ENCODE results near the gene RNF19B. TPM values are rescaled to one million over a fixed set of nuclear protein-coding genes. Genes with fewer than 3 reads are reported as not detected.

RNF19B gene
- total RNA-seq, 1 donor from 2014 or later: 138 TPM

GRCh38 chr1:32902535-32902920 is 62.1 kb downstream of the RNF19B start:
- intact Hi-C loops (cut with micrococcal nuclease): no loop called here

DNA sequence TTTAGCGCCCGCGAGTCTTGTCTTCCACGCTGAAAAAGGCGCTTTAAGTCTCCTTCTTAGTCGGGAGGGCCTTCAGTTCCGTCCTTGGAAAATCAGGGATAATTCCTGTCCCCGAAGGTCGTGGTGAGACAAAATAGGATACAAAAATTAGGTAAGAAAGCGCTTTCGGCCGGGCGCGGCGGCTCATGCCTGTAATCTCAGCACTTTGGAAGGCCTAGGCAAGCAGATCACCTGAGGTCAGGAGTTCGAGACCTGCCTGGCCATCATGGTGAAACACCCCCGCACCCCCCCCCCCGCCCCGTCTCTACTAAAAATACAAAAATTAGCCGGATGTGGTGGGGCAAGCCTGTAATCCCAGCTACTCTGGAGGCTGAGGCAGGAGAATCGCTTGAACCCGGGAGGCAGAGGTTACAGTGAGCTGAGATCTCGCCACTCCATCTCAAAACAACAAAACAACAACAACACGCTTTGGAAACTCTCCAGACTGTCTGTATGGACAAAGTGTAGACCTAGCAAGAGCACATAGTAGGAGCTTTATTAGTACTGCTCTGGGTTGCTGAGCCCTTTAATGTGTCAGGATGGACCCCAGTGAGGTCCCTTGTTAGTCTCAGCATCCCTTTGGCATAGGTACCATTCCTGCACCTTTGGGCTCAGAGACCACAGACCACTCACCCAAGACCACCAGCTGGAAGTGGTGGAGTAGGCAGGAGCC is 62.6 kb downstream of the RNF19B start:
- intact Hi-C loops (cut with micrococcal nuclease): no loop called here

DNA sequence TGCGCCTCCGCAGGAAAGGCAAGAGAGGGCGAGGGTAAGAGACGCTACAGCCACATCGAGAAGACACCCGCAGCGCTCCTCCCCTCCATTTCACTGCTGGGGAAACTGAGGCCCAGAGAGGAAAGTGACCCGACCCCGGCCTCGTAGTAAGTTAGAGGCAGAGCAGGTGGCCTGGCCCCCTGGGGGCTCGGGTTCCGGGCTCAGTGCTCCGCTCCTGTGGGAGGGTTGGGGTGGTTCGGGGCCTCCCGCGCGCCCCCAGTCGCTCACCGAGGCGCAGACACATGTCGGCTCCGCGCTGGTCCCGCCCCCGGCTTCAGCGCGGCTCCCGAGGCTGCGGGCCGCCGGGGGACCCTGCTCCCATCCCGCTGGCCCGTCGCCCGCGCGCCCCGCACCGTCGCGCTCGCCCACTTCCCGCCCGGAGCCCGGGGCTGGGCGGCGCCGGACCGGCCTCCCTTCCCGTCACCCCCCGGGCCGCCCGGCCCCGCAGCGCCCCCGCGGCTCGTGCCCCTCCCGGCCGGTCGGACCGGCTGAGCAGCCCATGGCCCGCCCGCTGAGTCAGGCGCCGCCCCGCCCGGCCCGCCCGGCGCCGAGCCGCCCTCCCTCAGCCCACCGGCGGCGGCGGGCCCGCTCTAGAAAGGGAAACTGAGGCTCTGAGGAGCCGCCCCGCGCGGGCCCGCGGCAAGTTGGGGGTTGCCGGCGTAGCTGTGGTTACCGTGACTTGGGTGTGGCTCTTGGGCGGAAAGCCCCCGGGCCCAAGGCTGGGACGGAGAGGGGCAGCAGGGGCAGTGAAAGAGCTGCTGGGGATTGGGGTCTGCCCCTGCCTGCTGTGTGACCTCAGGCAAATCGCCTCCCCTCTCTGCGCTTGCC is 63.4 kb downstream of the RNF19B start, which contains the start of gene TMEM54:
Gene TMEM54 (minus strand): TSS at position 434 of the 867 bp plus-strand sequence. CDS start 151 bp downstream, at position 283.
- intact Hi-C loops (cut with micrococcal nuclease): no loop called here

DNA sequence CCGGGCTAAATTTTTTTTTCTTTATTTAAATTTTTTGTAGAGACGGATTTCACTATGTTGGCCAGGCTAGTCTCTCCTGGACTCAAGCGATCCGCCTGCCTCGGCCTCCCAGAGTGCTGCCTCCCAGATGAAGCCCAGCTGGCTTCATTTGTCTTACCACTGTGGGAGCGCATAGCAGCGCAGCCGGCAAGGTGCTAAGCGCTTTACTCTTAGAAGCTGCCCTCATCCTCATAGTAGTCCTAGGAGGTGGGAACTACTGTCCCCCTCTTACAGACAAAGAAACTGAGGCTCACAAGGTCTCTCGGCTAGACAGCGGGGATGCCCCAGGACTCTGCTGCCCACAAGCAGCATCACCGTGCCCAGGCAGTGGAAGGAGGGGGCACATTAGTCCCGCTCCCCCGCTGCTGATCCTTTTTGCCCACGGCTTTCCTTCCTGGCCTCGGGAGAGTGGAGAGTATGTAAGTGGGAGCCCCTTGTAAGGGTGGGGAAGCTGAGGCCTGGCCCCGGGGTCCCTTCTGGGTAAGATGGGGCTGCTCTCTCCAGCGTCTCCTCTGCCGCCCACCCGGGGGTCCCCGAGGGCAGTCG is 64.1 kb downstream of the RNF19B start:
- intact Hi-C loops (cut with micrococcal nuclease): no loop called here

DNA sequence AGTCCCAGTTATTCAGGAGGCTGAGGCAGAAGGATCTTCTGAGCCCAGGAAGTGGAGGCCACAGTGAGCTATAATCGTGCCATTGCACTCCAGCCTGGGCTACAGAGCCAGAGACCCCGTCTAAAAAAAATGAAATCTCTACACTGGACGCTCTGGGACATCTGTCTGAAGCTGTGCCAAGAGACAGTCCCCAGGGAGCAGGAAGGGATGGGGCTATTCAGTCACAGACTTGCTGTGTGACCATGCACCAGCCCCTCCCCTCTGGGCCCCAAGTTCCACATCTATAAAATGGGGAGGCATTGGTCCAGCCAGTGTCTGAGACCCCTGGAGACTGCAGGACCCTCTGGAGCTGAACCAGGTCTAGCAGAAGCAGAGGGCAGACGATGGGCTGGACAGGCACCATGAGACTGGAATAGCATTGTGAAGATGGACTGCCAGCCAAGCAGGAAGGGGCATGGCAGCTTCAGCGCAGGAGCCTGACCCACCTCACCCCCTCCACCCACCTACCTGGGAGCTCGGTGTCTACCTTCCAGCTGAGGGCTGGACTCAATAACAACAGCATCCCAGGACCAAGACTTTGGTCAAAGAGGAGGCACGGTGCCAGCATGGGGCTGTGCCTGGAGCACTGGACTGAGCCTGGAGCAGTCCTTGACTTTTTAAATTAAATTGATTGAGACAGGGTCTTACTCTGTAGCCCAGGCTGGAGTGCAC is 64.9 kb downstream of the RNF19B start:
- intact Hi-C loops (cut with micrococcal nuclease): no loop called here

DNA sequence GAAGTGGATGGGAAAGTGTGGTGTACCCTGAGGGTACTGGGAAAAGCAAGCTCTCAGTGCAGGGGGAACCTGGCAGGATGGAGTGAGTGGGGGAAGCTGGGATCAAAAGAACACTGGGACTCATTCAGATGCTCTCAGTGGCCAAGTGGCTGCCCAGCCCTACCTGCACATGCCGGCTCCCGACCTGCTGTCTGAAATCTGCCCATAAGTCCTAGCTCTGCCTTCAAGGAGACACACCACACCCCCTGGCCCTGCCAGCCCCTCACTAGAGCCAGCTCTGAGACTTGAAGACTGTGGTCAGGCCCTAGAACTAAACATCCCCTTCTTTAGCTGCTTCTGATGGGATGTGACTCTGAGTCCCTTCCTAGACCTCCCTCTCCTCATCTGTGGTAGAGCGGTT is 65.7 kb downstream of the RNF19B start:
- intact Hi-C loops (cut with micrococcal nuclease): no loop called here

GRCh38 chr1:32898056-32898455 is 66.6 kb downstream of the RNF19B start:
- intact Hi-C loops (cut with micrococcal nuclease): no loop called here

DNA sequence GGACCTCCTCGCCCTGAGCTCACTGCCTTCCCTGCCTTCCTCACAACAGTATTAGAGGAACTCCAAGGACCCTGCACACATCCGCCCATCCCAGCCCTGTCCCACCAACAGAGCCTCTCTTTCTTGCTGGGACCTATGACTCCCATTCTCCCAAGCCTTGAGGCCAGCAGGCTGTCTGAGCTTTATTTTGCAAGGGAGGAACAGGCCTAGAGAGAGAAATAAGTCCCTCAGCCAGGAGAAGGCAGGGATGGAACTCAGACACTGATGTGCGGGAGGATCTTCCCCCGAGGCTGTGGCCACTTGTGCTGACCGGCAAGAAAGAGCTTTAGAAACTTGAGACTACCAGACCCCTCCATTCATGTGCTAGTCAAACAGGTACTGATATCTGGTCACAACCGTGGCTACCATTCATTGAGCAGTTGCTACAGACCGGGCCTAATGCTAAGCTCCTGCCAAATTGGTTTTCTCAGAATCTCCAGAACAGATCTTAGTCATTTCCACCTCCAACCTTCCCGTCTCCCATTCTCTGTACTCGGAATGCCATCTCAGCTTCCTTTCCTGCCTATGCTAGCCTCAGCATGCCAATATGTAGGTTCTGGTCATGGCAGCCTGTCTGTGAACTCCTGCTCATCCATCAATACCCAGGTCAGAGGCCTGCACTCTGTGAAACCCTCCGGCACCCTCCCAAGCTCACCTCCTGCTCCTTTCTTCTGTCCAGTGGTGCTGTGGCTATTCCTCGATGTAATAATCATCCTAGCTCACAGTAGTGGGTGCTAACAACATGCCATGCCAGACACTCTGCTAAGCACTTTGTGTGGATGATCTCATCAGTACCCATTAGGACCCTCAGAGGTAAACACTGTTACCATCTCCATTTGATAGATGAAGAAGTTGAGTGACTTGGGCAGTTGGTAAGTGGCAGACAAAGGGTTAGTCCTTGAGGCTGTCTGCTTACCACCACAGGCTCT is 67.2 kb downstream of the RNF19B start:
- intact Hi-C loops (cut with micrococcal nuclease): no loop called here

DNA sequence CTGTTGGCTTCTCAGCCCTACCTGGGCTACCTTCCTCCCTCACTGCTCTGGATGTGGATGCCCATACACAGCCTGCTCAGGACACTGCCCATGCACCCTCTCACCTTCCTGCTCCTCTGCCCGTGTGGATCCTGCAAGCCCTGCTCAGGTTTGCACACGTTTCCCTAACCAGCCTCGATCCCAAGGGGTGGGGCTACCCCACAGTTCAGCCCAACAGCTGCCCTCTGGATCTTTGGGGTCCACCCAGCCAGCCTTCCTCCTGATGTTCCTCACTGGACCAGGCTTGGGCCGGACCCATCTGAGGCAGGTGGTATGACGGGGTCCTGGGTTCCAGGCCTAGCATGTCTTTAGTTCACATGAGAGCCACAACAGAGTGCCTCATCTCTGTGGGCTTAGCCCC is 68.2 kb downstream of the RNF19B start:
- intact Hi-C loops (cut with micrococcal nuclease): no loop called here

DNA sequence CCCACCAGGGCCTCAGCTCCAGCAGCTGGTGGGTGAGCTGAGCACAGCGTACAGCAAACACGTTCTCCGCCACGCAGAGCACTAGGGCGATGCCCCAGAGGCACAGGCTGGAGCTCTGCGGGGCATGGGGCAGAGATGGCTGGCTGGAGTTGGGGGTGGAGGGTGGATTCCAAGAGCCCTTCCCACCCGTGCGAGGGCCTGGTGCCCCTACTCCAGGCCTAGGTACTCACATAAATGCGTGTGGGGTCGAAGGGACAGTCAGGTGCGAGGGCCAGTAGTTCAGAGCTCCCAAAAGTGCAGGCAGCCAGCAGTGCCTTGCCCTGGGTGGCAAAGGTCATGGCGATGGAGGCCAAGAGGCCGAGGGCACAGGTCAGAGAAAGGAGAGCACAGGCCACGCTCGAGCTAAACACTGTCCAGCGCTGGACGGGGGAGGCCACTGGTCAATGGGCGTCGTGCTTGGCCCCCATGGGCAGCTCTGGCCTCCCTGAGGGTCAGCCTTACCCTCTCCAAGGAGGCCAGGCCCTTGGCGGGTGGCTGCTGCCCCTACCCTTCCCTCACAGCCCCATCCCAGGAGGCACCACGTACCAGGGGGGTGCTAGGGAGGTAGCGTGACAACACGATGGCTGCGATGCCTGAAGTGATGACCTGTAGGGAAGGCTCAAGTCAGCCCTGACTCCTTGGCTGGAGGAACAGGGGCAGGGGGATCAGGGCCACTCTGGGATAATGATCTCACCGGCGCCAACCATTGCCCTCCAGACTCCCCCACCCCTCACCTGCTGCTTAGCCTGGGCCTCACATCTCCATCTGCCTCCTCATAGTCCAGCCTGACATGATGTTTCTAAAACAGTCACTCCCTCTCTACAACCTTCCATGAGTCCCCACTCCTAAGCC is 69.0 kb downstream of the RNF19B start:
- intact Hi-C loops (cut with micrococcal nuclease): no loop called here

GRCh38 chr1:32894681-32895080 is 69.9 kb downstream of the RNF19B start:
- intact Hi-C loops (cut with micrococcal nuclease): no loop called here

DNA sequence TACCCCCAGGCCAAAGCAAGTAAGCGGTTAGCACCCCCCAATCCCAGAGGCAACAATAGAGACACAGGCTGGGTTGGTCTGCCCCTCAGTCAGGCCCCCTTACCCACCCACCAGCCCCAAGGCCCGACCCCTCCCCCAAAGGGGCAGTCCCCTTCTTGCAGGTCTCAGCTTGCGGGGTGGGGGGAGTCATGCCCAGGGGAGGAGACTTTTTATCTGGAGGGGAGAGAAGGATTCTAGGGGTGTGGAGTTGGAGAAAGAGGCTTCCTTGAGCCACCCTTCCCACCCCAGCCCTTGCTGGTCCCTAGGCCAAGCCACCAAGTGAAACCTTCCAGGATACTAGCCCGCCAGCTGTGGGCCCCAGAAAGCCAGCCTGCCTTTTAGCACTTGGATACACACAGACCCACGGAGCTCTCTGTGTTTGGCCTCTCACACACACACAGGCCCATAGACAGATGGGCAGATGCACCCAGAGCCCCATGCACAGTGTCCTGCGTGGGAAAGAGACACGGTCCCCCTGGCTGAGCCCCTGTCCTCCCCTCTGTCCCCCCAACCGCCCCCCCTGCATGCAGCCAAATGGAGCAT is 70.5 kb downstream of the RNF19B start:
- intact Hi-C loops (cut with micrococcal nuclease): no loop called here

DNA sequence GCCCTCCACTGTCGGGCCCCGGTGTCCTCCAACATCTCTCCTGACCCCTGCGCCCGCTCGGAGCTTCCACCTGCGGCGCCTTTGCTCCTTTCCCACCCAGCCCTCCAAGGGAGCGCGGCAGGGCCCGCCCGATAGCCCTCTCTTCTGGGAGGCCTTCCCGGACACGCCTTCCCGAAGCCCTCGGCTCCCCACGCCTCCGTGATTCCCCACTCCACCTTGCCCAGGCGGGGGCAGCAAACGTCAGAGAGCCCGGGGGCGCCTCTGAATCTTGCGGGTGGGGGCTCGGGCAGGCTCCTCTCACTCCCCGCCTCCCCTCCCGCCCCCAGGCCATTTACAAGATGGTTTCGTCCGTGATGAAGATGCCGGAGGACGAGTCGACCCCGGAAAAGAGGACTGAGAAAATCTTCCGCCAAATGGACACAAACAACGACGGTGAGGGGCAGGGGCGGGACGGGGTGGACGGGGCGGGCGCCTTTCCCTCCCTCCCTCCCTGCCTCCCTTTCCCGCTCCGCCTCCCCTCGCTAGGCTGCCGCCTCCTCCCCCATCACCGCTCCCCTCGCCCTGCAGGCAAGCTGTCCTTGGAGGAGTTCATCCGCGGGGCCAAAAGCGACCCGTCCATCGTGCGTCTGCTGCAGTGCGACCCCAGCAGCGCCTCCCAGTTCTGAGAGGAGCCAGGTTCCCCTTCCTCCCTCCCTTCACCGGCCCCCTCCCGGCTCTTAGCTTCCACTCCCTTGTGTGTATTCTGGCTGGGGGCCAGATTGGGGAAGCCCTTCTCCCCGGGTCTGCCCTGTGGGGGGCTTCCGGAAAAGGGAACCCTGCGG is 71.2 kb downstream of the RNF19B start:
- intact Hi-C loops (cut with micrococcal nuclease): no loop called here

- intact Hi-C loops (cut with micrococcal nuclease): no loop called here
Measured at GRCh38 chr1:32892368-32893197, 72.0 kb downstream of the RNF19B start.

DNA sequence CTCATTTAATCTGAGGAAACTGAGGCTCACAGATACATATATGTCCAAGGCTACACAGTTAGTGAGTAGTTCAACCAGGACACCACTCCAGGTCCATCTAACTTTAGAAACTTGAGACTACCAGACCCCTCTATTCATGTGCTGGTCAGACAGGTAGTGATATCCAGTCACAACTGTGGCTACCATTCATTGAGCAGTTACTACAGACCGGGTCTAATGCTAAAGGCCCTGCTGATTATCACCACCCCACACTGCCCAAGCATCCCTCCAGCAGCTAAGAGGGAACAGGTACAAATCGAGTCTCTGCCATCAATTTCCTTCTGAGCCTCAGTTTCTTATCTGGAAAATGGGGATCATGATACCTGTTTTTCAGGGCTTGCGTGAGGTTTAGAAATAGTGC is 73.0 kb downstream of the RNF19B start:
- intact Hi-C loops (cut with micrococcal nuclease): no loop called here

DNA sequence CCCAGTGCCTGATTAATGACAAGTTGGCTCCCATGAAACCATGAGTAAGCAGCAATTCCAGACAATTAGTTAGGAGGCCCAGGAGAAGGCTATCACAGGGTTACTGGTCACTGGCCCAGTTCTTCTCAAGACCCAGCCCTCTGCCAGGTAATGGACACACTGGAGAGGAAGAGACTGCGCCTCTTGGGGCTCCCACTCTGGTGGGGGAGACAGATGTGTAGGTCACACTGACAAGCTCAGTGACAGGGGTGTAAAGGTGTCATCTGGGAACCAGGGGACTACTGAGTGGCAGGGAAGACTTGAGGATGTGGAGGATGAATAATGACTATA is 73.4 kb downstream of the RNF19B start:
- intact Hi-C loops (cut with micrococcal nuclease): no loop called here

DNA sequence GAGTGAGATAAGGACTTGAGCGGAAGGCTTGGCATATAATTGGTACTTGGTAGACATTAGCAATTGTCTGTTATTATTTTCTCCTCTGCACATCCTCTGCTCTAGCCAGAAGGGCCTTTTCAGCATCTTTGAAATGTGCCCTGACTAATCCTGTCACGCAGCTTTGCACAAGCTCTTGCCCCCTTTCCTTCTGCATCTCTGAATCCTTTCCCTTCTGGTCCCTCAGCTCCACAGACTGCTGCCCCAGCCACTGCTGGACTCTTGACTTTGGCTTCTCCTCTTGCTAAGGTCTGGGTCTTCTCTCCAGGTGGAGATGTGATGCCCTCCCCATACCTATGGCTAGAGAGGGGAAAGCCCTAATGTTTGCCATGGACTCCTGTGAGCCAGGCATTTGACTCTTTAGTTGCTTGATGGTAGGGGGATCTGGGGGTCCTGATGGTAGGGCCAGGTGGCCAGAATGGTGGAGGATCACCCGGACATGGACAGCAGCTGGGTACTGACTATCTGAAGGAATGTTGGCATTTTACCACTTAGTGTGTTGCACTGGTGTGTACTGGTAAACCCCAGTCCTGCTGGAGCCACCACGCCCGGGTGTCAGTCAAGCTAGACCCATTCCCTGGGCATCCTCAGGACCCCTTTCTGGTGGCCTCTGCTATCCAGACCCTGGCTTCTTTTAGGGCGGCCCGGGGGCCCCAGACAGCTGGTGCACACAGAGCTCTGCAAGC is 73.9 kb downstream of the RNF19B start:
- intact Hi-C loops (cut with micrococcal nuclease): no loop called here

Measured in T-helper 1 cell treated with Interleukin-12 subunit alpha and Interleukin-12 subunit beta and Interleukin-4 antibody, amounts not matched to agents 30 ng/mL and 1 ng/mL, for 36 hours (primary cell).